HG03565 (cell line): ENCODE results near the gene CDHR3.
A peak's percentile ranks its signal among the peaks of the same experiment; 100 is the strongest.

Experiments
- ATAC-seq: cut with Tn5 transposase; IDR thresholded peaks from one replicate; pipeline ENCODE4 v1.9.1; 2021; ENCODE audit warnings: mild to moderate bottlenecking, moderate library complexity; ENCODE audit not compliant: unreplicated experiment

CDHR3 gene

GRCh38 chr7:106045586-106045985, 82.5 kb downstream of the CDHR3 start:
- no peak for ATAC-seq

GRCh38 chr7:106047184-106047583, 84.1 kb downstream of the CDHR3 start:
- ATAC-seq: no peak

DNA sequence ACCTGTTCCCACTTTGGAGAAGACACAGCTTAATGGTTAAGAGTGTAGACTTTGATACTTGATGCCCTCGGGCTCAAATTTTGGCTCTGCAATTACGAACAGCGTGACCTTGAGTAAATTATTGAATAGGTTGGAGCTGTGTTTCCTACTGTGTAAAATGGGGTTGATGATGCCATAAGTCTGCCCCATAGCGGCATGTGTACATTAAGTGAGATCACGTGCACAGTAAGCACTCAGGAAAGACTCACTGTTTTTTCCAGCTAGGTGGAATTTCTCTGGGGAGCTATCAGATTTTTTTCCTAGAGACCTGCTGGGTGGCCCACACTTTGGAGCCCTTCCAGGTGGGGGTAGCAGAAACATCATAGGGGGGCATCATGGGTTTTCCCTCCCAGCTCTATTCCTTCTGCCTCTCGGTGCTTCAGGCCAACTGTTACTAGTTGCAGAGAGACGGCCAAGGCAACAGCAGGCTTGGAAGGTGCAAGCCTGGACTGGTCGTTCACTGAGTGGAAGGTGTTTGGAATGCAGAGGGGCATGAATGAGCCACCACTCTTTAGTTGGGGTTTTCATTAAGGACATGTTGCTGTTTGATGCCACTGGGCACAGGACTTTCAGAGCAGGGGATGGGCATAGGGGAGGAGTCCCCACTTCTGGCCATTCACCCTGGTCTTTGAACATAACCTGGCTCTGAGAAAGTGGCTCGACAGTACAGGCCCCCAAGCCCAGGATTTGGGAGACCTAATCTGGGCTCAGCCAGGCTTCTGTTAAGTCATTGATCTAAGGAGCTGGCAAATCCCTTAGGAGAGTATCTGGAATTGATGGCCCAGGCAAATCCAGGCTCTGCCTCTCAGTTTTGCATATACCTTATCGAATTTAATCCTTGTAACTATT, 85.0 kb downstream of the CDHR3 start:
- no peak for ATAC-seq

- ATAC-seq: no peak
Observed at GRCh38 chr7:106048706-106049020, 85.6 kb downstream of the CDHR3 start.

DNA sequence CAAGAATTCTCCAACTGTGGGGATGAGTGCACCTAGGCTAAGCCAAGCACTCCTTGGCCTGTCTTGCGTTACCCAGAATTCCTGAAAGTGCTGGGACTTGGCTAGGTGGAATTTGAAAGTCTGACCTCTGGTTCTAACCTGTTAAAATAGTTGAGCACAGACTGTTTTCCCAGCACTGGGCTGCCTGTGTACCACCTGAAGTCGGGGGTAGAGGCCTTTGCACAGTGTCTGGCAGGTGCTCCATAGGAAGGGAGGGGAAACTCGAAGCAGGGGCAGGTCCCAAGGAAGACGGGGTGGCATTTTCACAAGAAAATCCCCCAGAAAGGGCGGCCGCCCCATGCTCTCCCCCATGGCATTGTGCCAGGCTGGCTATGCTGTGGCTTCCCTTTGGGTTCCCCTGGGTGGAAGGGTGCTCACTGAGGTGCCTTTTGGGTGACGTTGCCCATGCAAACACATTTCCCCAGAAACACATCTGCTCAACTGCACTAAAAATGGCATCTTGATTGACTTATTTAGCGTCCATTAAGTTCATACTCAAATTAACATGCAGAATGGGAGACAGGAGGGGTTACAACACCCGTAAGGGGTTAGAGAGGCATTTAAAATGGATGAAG, 86.2 kb downstream of the CDHR3 start:
- no peak for ATAC-seq

DNA sequence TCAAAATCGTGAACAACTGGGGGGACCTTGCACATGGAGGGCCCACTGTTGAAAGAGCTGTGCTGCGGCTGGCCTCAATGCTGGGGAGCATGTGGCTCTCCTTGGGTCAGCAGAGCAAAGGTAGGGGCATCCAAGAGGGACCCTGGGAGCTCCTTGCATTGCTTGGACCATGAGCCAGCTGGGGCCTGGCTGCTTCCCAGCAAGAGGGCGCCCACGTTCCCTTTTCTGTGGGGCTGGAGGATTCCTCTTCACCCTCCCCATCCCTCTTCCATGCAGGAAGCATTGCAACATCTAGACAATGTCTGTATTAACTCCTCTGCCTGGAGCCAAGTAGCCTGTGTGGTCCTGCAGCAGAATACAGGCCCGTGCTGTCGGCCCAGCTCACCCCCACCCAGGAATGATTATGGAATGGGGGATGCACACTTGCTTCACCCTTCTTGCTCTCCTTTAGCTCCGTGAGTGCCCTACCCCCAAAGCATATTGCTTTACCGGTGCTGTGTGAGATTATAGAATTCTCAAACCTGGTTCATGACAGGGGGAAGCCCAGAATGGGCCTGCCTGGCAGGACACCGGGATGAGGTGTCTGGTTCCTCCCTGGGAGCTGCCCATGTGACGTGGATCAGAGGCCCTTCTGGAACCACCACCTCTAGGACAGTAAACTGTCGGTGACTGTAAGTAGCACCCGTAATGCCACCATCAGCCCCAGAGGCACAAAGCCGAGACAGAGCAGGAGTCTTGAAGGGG, 87.1 kb downstream of the CDHR3 start:
- no peak for ATAC-seq

DNA sequence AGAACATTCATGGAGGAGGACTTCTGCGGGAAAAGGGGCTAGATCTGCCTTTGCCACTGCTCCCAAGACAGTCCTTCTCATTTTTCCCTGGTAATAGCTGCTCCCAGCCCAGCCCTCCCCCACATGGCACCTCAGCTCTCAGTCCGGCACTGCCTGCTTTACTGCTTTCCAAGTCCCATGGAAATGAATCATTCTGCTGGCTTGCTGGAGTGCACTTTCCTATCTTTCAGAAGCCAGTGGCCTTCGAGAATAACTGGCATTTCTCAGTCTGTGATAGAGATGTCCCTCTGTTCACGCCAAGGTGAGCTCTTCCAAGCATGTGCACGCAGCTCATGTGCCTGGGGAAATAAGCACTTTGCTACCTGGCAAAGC, 87.7 kb downstream of the CDHR3 start:
- no peak for ATAC-seq

GRCh38 chr7:106052681-106053080, 89.6 kb downstream of the CDHR3 start:
- no peak for ATAC-seq

GRCh38 chr7:106053109-106053508, 90.0 kb downstream of the CDHR3 start:
- ATAC-seq: no peak

GRCh38 chr7:106054156-106054910, 91.3 kb downstream of the CDHR3 start:
- ATAC-seq: no peak

GRCh38 chr7:106054971-106055532, 92.0 kb downstream of the CDHR3 start:
- ATAC-seq: no peak

DNA sequence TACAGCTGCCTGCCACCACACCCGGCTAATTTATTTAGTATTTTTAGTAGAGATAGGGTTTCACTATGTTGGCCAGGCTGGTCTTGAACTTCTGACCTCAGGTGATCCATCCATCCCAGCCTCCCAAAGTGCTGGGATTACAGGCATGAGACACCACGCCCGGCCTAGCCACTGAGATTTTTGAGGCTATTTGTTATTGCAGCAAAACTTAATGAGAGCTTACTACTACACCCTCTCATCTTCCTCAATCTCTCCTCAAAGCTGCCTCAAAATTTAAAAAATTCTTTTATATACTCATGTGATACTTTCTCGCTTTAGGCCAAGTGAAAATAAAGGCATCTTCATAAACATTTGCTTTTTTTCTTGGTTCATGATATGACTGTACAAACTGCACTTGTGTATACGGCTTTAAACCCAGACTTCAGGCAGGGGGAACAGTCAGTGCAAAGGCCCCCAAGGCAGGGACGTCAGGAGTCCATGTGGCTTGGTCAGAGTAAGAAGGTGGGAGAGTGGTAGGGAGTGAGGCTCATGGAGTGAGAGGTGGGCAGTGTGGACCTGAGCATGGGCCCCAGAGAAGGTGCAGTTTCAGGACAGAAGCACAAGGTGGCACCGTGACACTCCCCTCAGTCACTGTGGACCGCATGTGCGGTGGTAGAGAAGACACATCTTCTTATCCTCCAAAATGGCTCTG, 93.6 kb downstream of the CDHR3 start:
- peak; percentile 33 for ATAC-seq

DNA sequence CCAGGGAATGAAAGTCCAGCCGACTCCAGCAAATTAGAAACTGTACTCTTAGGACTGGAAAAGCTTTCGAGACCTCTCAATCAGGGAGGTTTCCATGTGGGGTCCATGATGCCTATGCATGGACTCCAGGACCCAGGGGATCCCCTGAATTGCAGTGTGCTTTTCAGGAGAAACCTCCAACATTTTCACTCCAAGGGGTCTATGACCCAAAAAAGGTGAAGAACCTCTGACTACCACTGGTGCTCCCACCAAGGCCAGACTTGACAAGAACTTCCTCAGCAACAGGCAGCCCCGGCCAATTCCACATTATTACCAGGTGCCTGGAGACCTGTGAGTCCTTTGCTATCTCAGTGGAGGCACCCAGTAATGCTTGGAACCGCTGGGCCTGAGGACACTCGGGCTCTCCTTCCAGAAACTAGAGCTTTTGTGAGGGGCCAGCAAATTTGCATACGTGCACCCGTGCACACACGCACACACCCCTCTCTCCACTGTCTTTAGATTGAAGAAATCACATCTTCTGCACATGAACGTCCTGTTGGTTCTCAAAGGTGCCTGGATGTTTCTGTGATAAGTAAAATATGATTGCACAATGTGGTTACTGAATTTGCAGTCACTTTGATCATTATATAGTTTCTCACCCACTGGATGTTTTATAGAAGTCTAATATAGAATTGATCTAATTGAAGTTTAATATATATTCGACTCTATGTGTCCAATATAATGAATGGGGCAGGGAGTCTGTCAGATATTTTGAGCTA, 94.3 kb downstream of the CDHR3 start:
- no peak for ATAC-seq

DNA sequence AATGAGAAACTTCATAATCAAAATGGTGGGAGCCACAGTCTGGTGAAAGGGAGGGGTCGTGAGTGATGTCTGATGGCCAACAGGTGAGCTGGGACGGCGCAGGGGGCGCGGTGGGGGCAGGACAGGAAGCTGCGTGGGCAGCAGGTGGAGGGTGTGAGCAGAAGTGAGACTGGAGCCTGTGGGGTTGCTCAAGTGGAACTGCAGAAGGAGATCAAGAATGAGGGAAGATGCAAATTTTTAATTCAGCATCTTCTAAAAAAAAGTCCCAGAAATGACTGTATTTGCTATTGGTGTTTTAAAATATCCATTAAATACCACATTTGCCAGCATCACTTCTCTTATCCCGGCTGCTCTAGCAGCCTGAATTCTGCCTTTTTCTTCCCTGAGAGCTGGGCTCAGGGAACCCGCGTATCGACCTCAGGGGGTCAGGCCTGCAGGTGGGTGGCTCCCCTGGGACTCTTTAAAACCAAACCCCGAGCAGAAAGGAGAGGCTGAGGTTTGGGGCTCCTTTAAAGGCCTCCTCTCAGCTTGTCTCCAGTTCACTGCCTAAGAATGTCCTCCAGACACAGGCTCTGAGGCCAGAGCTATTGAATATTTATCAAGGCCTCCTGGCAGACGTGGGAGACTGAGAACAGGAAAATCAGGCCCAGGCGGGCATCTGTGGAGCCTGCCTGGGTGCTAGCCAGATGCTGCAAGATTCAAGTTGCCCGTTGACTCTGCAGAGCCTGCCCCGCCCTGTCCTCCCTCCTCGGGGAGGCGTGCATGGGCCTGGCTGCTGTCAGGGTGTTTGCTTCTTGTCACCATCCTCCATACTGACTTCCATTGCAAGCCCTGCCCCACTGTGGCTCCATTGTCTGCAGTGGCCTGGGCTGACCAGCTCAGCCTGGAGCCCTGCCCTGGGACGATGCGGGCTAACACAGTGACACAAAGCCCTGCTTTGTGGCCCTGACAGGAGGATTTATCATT, 95.2 kb downstream of the CDHR3 start:
- peak; percentile 46 for ATAC-seq

GRCh38 chr7:106058928-106059324, 95.9 kb downstream of the CDHR3 start:
- no peak for ATAC-seq

GRCh38 chr7:106059556-106059955, 96.5 kb downstream of the CDHR3 start:
- no peak for ATAC-seq

DNA sequence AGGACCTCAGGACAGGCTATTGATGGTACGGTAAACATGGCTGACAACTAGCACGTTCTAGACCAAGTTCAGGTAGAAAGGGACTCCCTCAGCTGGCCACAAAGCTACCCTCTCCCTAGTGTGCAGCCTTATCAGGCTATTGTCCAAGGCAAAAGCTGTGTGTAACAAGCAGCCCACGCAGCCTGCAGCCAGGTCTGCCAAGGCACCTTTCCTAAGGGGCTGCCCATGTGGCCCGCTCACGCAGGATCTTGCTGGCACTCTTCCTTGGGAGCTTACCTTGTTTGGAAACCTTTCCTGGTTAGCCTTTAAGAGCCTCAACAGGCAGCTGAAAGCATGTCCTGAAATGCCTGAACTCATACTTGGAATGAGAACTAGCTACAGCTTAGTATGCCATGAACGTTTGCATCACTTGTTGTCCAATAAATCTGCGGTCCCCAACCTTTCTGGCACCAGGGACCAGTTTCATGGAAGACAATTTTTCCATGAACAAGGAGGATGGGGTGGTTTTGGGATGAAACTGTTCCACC, 97.4 kb downstream of the CDHR3 start:
- ATAC-seq: no peak

DNA sequence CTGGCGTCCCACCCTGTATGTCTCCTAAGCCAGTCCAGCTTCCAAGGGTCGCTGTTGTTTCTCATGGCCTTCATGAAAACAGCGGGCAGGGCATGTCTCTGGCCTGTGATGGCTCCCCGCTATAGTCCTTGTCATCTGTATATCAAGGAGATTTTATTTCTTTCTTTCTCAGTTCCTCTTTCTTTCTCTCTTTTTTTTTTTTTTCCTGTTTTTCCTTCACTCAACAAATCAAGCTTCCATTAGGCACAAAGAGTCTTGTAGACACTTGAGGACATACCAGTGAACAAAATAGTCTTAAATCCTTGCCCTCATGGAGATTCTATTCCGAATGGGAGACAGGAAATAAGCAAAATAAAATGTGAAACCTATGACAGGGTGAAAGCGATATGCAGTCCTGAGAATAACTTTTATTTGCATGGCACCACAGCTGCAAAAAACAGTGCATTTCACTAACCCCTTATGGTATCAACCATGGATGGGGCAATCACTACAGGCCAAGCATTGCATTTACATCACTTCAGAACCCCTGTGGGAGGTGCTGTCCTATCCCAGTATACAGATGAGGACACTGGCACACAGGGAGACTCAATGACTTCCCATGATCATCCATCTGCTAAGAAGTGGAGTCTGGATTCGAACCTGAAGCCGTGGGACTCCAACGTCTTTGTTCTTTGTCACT, 98.4 kb downstream of the CDHR3 start:
- peak; percentile 21 for ATAC-seq
